Calu3 (cell line): Measurements from ENCODE around the gene OR8K3. TPM values are rescaled to one million over a fixed set of nuclear protein-coding genes. Genes with fewer than 3 reads are reported as not detected.

Experiments
- BruUV-seq: library from RNA; stranded (reverse); fragments of 400-500 nt; replicated peaks from 2 replicates; lab custom pipeline; 2021; lab: Mats Ljungman, UMichigan
- CTCF ChIA-PET: fragments of 300-600 bp; sonication (Branson Sonifier 250); formaldehyde crosslinking; loops from one replicate; lab custom pipeline; 2022; ENCODE audit warnings: antibody characterized with exemption; lab: Charles Lee
- DNase-seq: peaks from one replicate; pipeline ENCODE4 v3.0.0; 2022
- H3K27ac Mint-ChIP-seq: one replicate; pipeline ENCODE4 v1.8.0; 2022; ENCODE audit warnings: mixed read lengths; ENCODE audit not compliant: unreplicated experiment
- H3K27me3 Mint-ChIP-seq: one replicate; pipeline ENCODE4 v1.8.0; 2022; ENCODE audit warnings: mixed read lengths; ENCODE audit not compliant: unreplicated experiment
- H3K36me3 Mint-ChIP-seq: one replicate; pipeline ENCODE4 v1.8.0; 2022; ENCODE audit warnings: mild to moderate bottlenecking, moderate library complexity, mixed read lengths; ENCODE audit not compliant: insufficient read depth, unreplicated experiment
- H3K4me1 Mint-ChIP-seq: one replicate; pipeline ENCODE4 v1.8.0; 2022; ENCODE audit warnings: mild to moderate bottlenecking, low read depth, mixed read lengths; ENCODE audit not compliant: unreplicated experiment
- H3K4me3 Mint-ChIP-seq: one replicate; pipeline ENCODE4 v1.8.0; 2022; ENCODE audit warnings: mild to moderate bottlenecking, low read depth, moderate library complexity, mixed read lengths; ENCODE audit not compliant: unreplicated experiment
- H3K9me3 Mint-ChIP-seq: one replicate; pipeline ENCODE4 v1.8.0; 2022; ENCODE audit warnings: low read depth, mixed read lengths; ENCODE audit not compliant: unreplicated experiment
- intact Hi-C: fragments of 100-400 bp; cut with micrococcal nuclease; formaldehyde crosslinking; loops from one replicate; pipeline ENCODE4 v1.10.0; 2022; ENCODE audit not compliant: unreplicated experiment
- total RNA-seq: library from RNA; stranded (reverse); gene quantifications from 2 replicates; pipeline ENCODE4 v1.2.3, GENCODE V29; 2022
- TF ChIP-seq, protein P1 (sequence below): fragments of 200-600 bp; IDR thresholded peaks from one replicate; pipeline ENCODE4 v1.8.0; 2022; ENCODE audit warnings: antibody characterized with exemption; ENCODE audit not compliant: unreplicated experiment

Gene OR8K3
- total RNA-seq, 1 experiment from 2014 or later: not detected

DNA sequence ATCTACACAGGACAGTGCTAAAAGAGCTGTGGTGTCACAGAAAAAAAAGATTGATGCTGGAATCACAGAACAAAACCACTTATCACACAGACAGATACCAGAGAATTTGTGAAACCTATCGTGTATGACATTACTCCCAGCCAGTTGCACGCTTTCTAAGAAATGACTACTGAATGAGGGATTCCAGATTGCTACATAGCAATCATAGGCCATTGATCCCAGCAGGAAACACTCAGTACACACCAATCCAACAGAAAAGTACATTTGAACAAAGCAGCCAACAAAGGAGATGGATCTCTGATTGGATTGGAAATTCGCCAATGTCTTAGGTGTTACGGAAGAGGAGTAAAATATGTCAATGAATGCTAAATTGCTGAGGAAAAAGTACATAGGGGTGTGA lies 18.0 kb upstream of the OR8K3 start:
- intact Hi-C loops: no loop called here
- H3K36me3 Mint-ChIP-seq: no peaks in the 10 kb centered on the region
- no peak overlapping the region for H3K4me3 Mint-ChIP-seq
- peaks cover 7% of the 10 kb centered on the region for H3K9me3 Mint-ChIP-seq
- H3K27me3 Mint-ChIP-seq: no peaks in the 10 kb centered on the region
- no TSS peak for BruUV-seq
- no peak overlapping the region for H3K27ac Mint-ChIP-seq
- TF ChIP-seq, protein P1, sequence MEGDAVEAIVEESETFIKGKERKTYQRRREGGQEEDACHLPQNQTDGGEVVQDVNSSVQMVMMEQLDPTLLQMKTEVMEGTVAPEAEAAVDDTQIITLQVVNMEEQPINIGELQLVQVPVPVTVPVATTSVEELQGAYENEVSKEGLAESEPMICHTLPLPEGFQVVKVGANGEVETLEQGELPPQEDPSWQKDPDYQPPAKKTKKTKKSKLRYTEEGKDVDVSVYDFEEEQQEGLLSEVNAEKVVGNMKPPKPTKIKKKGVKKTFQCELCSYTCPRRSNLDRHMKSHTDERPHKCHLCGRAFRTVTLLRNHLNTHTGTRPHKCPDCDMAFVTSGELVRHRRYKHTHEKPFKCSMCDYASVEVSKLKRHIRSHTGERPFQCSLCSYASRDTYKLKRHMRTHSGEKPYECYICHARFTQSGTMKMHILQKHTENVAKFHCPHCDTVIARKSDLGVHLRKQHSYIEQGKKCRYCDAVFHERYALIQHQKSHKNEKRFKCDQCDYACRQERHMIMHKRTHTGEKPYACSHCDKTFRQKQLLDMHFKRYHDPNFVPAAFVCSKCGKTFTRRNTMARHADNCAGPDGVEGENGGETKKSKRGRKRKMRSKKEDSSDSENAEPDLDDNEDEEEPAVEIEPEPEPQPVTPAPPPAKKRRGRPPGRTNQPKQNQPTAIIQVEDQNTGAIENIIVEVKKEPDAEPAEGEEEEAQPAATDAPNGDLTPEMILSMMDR: no peak
- DNase-seq: no peak
- CTCF ChIA-PET: no interaction called here
- H3K4me1 Mint-ChIP-seq: no peaks in the 10 kb centered on the region

GRCh38 chr11:56307836-56308235 lies 7.1 kb upstream of the OR8K3 start:
- no peak for DNase-seq
- no peaks in the 10 kb centered on the region for H3K27me3 Mint-ChIP-seq
- intact Hi-C loops: no loop called here
- CTCF ChIA-PET: no interaction called here
- H3K4me1 Mint-ChIP-seq: no peaks in the 10 kb centered on the region
- TF ChIP-seq, protein P1: no peak
- no peak overlapping the region for H3K4me3 Mint-ChIP-seq
- no peaks in the 10 kb centered on the region for H3K36me3 Mint-ChIP-seq
- peaks cover 19% of the 10 kb centered on the region for H3K9me3 Mint-ChIP-seq
- no peak overlapping the region for H3K27ac Mint-ChIP-seq
- no TSS peak for BruUV-seq

DNA sequence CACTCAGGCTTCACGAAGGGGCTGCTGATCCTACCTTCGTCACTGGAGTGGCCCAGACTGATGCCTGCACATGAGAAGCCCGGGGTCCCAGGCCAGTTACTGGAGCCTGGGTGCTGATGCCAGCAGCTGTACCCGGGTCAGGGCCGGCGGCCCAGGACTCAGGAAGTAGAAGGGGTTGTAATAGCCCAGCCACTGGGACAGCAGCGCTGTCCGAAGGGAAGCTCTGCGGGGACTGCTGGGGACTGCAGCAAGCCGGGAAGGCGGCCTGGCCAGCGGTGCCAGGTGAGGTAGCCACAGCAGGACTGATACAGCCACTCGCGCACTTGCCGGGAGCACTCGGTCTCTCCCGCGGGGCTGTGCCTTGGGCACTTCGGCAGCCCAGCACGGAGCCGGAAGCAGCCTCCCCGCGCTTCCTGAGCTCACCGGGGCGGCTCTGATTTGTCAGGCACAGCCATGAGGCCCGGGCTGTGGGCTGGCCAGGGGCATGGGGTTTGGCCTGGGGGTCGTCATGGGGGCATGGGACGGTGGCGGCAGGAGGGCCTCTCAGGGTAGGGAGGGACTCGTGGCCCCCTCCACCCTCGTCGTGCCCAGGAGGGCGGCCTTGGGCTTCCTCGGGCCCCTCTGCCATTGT lies 17.0 kb downstream of the OR8K3 start:
- no peak for DNase-seq
- TF ChIP-seq, protein P1: no peak
- H3K27me3 Mint-ChIP-seq: no peaks in the 10 kb centered on the region
- H3K4me1 Mint-ChIP-seq: no peaks in the 10 kb centered on the region
- H3K4me3 Mint-ChIP-seq: no peak overlapping the region
- H3K9me3 Mint-ChIP-seq: peaks cover 8% of the 10 kb centered on the region
- H3K27ac Mint-ChIP-seq: no peak overlapping the region
- no TSS peak for BruUV-seq
- intact Hi-C loops: no loop called here
- CTCF ChIA-PET: no interaction called here
- H3K36me3 Mint-ChIP-seq: no peaks in the 10 kb centered on the region

- TF ChIP-seq, protein P1: no peak
- H3K9me3 Mint-ChIP-seq: peaks cover 10% of the 10 kb centered on the region
- intact Hi-C loops: no loop called here
- no peaks in the 10 kb centered on the region for H3K27me3 Mint-ChIP-seq
- CTCF ChIA-PET: no interaction called here
- DNase-seq: no peak
- no peak overlapping the region for H3K4me3 Mint-ChIP-seq
- no peak overlapping the region for H3K27ac Mint-ChIP-seq
- no peaks in the 10 kb centered on the region for H3K36me3 Mint-ChIP-seq
- BruUV-seq: no TSS peak
- no peaks in the 10 kb centered on the region for H3K4me1 Mint-ChIP-seq
Observed at GRCh38 chr11:56333156-56333555, 18.2 kb downstream of the OR8K3 start.
